Left ventricle myocardium superior (tissue), 1 donor: ENCODE data around the gene ITPR1. TPM values are rescaled to one million over a fixed set of nuclear protein-coding genes. Genes with fewer than 3 reads are reported as not detected.
A peak's percentile ranks its signal among the peaks of the same experiment; 100 is the strongest.
"Not testable (repeated sequence)": the region's sequence is repeated elsewhere in the genome, so short reads cannot be mapped to it uniquely, and the experiment has no call there.

Source experiments
- ATAC-seq: fragments of 200-7000 bp; cut with Tn5 transposase; one replicate; pipeline ENCODE4 v1.9.1; 2020; ENCODE audit warnings: mild to moderate bottlenecking, moderate library complexity
- DNase-seq: peaks from one replicate; pipeline ENCODE4 v3.0.0-alpha.2; 2020
- intact Hi-C: fragments of 100-400 bp; cut with micrococcal nuclease; formaldehyde crosslinking; loops from one replicate; pipeline ENCODE4 v1.11.0; 2022
- long read RNA-seq: library from polyadenylated mRNA; unstranded; transcript quantifications from one replicate; pipeline ENCODE4 v2.0.0, GENCODE V29; 2021
- total RNA-seq: library from RNA; stranded (reverse); fragmentation: NEBNext Ultra II Directional; extraction: Animal tissue kit (Norgen Biotek cat#: 25700); gene quantifications from one replicate; pipeline ENCODE4 v1.2.1, GENCODE V29; 2021
- donor health status: DM: no; HTN: yes; CAD: no; lungs with severe emphysema.

Gene ITPR1
- total RNA-seq = 16.6 TPM
- long read RNA-seq, partial matches to known transcripts = 1 of 3 reads
- long read RNA-seq, other reads (novel, unspliced or antisense) = 0 of 3 reads

DNA sequence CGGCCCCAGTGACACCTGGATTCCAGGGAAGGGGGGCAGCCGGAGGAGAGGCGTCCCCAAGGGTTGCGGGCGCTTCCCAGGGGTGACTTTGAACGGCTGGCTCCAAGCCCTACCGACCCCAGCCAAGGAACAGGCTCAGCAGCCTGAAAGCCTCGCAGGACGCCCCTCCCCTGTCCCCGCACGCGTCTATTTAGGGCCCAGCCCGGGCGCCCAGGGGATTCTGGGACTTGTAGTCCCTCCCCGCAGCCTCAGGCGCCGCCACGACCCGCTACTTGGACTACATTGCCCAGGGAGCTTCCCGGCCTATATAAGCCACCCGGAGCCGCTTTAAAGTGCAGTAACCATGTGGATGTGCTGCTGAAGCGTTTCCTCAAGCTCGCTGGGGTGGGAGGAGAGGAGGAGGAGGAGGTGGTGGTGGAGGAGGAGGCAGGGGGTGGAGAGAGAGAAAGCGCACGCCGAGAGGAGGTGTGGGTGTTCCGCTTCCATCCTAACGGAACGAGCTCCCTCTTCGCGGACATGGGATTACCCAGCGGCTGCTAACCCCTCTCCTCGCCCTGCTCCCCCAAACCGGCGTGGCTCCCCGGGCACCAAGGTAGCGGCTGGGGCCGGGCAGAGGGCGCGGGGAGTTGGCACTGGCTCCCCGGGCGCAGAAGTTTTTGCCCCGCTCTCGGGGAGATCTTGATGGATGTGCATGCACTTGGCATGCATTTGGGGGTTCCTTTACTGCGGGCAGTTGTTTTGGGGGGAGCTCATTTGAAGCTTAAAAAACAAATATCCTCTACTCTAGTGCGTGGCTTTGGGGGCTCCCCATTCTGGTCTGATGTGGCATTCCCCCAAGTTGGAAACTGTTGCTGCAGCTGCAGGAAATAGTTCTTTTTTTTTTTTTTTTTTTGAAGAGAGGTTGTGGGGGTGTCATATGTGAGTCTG lies at the start of gene ITPR1:
Gene ITPR1 (plus strand): TSS at position 335 of the 927 bp plus-strand sequence. CDS start 23,144 bp downstream, outside the sequence.
- intact Hi-C loops = loop anchor here (10.0 kb wide), 1 partner anchor 142 kb away; no protein-coding TSS in a partner anchor
- DNase-seq = peak; percentile 99
- peak; percentile 97 for ATAC-seq

DNA sequence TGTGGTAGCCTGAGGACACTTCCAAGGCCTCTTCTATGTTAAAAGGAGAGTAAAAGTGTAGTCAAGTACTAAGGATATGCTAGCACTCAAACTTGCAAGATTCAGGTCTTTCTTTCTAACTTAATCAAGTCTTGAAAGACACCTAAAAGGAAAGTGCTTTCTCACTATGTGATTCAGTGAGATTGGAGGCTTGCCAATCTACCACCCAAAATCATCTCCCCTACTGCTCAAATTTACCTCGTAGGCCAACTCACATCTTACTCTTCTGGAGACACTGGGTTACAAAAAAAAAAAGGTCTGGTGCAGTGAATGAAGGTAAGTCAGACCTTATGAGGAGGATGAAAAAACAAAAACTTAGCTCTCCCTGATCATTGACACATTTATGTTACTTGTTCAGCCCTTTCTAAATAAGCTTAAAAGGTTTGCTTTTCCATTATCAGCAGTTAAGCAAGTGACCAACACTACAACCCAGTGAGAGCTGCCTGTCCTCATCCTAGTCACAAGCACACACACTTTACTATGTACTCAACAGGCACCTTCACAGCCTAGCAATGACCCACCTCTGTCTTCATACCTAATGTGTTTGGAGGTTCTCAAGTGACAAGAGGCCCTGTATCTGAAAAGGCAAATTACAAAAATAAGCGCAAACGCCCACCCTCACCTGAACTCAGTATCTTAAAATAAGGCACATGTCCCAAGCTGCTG lies 45.7 kb upstream of the ITPR1 start:
- no peak for ATAC-seq
- DNase-seq = no peak
- intact Hi-C loops = no loop called here

DNA sequence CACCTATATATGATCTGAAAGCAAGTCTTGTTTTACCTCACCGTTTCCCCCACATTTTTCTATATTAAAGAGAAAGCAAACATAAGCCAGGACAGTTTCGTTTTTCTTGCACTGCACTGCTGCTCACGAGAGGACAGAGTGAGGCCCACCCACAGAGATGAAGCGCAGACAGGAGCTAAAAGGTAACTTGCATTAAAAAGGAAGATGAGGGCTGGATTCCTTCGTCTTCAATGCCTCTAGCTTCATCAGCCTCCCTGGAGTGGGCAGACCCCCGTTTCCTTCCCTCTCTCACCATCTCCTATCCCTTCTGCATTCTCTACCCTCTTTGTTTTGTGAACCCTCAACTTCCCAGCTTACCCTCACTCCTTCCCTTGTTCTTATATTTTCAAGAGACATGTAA lies 45.0 kb upstream of the ITPR1 start:
- no peak for DNase-seq
- no peak for ATAC-seq
- intact Hi-C loops = no loop called here

GRCh38 chr3:4449043-4449805 lies 43.9 kb upstream of the ITPR1 start:
- intact Hi-C loops = no loop called here
- ATAC-seq (no peak), DNase-seq (no peak)

DNA sequence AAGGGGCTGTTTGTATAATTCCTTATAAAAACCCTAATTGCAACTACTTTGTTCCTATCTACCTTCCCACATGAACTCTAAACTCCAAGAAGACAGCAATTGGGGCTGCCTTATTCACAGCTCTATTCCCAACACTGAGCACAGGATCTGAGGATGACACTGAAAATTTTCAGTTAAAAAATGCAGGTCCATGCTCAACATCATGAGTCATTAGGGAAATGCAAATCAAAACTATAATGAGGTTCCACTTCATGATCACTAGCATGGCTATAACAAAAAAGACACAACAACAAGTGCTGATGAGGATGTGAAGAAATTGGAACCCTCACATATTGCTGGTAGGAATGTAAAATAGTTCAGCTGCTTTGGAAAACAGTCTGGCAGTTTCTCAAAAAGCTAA lies 39.0 kb upstream of the ITPR1 start:
- ATAC-seq (no peak), DNase-seq (no peak)
- intact Hi-C loops = no loop called here

DNA sequence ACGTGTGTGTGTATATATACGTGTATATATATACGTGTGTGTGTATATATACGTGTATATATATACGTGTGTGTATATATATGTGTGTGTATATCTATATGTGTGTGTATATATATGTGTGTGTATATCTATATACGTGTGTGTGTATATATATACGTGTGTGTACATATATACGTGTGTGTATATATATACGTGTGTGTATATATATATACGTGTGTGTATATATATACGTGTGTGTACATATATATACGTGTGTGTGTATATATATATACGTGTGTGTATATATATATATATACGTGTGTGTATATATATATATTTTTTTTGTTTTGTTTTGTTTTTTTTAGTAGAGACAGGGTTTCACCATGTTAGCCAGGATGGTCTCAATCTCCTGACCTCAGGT lies 36.4 kb upstream of the ITPR1 start:
- intact Hi-C loops, DNase-seq, ATAC-seq: not testable (repeated sequence)

DNA sequence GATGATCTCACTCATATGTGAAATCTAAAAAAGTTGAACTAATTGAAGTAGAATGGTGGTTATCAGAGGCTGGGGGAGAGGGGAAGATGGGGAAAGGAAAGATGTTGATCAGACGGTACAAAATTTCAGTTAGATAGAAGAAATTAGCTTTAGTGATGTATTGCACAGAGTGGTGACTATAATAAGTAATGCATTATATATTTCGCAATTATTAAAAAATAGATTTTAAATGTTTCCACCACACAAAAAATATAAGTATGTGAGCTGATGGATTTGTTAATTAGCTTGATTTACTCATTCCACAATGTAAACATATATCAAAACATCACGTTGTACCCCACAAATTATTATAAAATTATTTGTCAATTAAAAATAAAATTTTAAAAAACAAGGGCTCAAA lies 34.2 kb upstream of the ITPR1 start:
- intact Hi-C loops = no loop called here
- no peak for DNase-seq
- no peak for ATAC-seq

DNA sequence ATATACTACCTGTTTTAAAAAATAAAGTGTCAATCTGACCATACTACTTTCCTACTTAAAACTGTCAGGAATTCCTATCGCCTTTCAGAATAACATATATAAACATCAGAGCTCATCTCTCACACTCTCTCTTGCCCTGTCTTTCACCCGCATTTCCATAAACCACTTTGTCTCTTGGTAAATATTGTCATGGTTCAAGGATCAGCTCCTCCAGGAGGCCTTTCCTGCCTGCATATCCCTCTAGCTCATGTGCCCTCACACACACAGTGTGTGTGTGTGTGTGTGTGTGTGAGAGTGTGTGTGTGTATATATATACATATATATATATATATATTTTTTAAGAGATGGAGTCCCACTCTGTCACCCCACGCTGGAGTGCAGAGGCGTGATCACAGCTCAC lies 32.8 kb upstream of the ITPR1 start:
- intact Hi-C loops = no loop called here
- no peak for ATAC-seq
- no peak for DNase-seq

DNA sequence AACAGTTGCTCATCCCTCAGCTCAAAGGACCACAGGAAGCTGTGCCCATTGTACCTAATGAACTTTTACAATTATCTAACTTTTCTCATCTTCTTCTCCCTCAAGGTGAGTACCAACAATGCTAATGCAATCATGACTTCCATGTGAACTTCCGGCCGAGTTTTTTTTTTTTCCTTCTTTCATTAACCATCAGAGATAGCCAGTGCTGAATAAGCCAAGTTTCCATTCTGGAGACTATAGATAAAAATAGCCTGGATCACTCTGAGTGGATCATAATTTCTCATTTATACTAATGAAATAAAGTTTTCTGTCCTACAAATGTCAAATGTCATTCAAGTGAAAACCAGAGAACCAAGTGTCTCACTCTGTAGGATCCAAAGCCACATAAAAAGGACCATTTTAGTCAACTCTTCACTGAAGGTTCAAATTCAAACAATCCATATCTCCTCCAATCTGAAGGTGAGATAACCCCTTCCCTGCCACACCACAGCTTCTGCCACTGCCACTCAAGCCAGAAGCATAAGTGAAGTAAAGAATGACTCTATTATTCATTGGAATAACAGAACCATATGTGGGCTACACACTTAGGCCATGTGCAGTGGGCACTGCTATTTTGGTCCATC lies 31.6 kb upstream of the ITPR1 start:
- intact Hi-C loops = no loop called here

GRCh38 chr3:4462369-4463040 lies 30.6 kb upstream of the ITPR1 start:
- intact Hi-C loops = no loop called here
- DNase-seq = no peak
- no peak for ATAC-seq

More for the DNA sequence above, 31.6 kb upstream of the ITPR1 start:
- ATAC-seq (no peak), DNase-seq (no peak)

- no peak for DNase-seq
- intact Hi-C loops = no loop called here
- no peak for ATAC-seq
Observed at GRCh38 chr3:4464576-4464975, 28.6 kb upstream of the ITPR1 start.

DNA sequence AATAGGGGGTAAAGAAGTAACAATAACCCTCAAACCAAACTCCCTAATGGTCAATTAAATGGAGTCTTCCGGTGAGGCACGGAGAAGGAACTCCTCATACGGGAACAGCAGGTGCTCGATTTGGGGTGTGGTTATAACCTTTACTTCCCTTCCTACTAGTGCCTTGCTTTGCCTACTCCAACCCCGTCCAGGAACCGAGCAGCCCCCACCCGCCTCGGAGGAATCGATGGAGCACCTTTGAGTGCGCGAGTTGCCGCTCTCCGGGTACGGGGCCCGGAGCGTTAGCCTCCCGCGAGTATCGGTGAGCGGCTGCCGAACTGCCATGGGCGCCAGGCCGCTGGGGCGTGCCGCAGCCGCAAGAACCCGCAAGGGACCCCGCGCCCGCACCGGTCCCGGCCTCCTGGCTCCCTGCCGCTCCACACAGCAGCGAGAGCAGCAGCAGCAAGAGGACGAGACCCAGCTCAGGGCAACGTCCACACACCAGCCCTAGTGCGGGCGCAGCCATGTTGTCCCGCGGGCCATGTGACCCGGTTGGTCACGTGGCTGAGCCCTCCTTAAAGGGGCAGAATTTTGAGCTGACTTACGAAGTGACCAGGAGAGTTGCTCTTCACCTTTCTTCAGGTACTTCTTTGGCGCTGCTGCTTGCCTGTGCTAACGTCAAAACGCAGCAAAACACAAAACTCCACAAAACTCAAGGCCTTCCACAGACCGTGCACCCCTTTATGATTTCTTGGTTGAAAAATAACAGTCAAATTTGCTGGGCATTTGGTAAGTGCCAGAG lies 26.2 kb upstream of the ITPR1 start, which contains the start of gene SUMF1:
Gene SUMF1 (minus strand): TSS at position 529 of the 781 bp plus-strand sequence. CDS start 24 bp downstream, at position 505.
- intact Hi-C loops = no loop called here
- peak; percentile 88 for DNase-seq
- peak; percentile 99 for ATAC-seq

DNA sequence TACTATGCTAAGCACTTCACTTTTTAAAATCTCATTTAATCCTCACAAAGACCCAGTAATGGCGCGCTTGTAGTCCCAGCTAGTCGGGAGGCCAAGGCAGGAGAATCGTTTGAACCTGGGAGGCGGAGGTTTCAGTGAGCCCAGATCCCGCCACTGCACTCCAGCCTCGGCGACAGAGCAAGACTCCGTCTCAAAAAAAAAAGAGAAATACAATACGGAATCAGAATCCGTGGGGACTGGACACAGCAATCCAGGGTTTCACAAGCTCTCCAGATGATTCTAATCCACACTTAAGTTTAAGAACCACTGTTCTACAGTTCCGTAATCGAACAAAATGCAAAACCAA lies 25.7 kb upstream of the ITPR1 start:
- DNase-seq (no peak), ATAC-seq (no peak)
- intact Hi-C loops = no loop called here

DNA sequence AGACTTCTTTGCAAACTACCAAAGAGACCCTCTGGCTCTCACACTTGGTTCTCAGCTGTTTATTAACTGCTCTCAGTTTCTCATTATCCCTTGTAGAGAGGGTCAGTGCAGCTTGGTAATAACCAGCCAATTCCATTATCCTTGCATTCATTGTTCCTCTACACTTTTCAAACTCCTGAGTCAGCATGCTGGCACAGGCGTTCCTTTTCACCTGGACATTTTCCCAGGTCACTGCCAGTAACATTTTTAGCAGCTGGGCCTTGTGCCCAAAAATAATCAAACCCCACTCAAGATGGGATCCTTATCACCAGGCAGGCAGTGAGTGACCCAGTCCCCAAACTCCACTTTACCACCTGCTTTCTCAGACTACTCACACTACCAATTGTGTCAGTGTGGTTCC lies 21.2 kb upstream of the ITPR1 start:
- ATAC-seq = no peak
- no peak for DNase-seq
- intact Hi-C loops = no loop called here

GRCh38 chr3:4472312-4472711 lies 20.8 kb upstream of the ITPR1 start:
- intact Hi-C loops = no loop called here
- ATAC-seq = no peak

DNA sequence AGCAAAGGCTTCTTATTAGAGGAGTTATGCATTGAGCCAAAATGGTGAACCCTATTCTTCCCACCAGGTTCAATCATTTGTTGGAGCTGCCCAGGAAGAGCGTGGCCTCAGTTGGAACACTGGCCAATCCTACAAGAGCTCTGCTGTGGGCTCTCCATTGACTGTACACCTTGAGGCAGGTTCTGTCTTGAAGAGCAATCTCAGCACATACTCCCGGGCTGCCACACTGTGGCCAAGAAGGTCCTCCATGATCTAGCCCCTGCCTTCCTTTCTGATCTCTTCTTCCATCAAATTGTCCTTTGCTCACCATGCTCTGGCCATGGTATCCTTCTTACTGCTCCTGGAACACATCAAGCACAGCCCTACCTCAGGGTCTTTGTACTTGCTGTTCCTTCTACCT lies 20.4 kb upstream of the ITPR1 start:
- no peak for ATAC-seq
- no peak for DNase-seq
- intact Hi-C loops = no loop called here

More at GRCh38 chr3:4472312-4472711, 20.8 kb upstream of the ITPR1 start:
- no peak for DNase-seq

- intact Hi-C loops = no loop called here
- no peak for DNase-seq
- peak; percentile 92 for ATAC-seq
Observed at GRCh38 chr3:4474683-4475490, 18.3 kb upstream of the ITPR1 start.
